HEK293 (cell line): ENCODE results near the gene RANBP10.

Experiments
- CTCF ChIA-PET: fragments of 350-600 bp; formaldehyde crosslinking; extraction: SDS; loops from one replicate; lab custom pipeline; 2021; ENCODE audit warnings: antibody characterized with exemption; lab: Yijun Ruan, JAX
- POLR2A ChIA-PET: fragments of 300-600 bp; formaldehyde crosslinking; extraction: SDS; loops from one replicate; lab custom pipeline; 2020; ENCODE audit warnings: antibody characterized with exemption, inconsistent platforms; lab: Yijun Ruan, JAX
- H3K27ac ChIP-seq: fragments of 200-500 bp; sonication (Bioruptor generic); 2 replicates; pipeline ENCODE4 v1.5.1; 2014; ENCODE audit warnings: low read depth, low read length, control low read depth, inconsistent platforms; ENCODE audit errors: extremely low read depth
- H3K36me3 ChIP-seq, 2 experiments: fragments of 200-500 bp in 1 of 2; sonication (Bioruptor generic) in 1 of 2; 1 replicate in 1 of 2; 2 replicates in 1 of 2; pipeline ENCODE4 v1.5.1; 2014 to 2017; ENCODE audit warnings: inconsistent platforms in 2 of 2, low read length in 2 of 2; ENCODE audit not compliant: control insufficient read depth in 2 of 2, insufficient read depth in 1 of 2
- H3K4me1 ChIP-seq: fragments of 200-500 bp; sonication (Bioruptor generic); 2 replicates; pipeline ENCODE4 v1.5.1; 2014; ENCODE audit warnings: mild to moderate bottlenecking, low read length, inconsistent platforms; ENCODE audit not compliant: control insufficient read depth, insufficient read depth
- H3K4me3 ChIP-seq: 2 replicates; pipeline ENCODE4 v1.5.1; 2011; ENCODE audit warnings: low read depth, mild to moderate bottlenecking, control low read depth, low read length, moderate library complexity
- H3K9me3 ChIP-seq: fragments of 200-500 bp; sonication (Bioruptor generic); 2 replicates; pipeline ENCODE4 v1.5.1; 2014; ENCODE audit warnings: low read depth, low read length, inconsistent platforms; ENCODE audit not compliant: control insufficient read depth, insufficient read depth
- EGR2 ChIP-seq: fragments of 450-650 bp; formaldehyde crosslinking; IDR thresholded peaks from 2 replicates; pipeline ENCODE4 v1.5.1; 2016; ENCODE audit warnings: low read depth, missing biosample characterization, missing genetic modification characterization
- ELK4 ChIP-seq: IDR thresholded peaks from 2 replicates; pipeline ENCODE4 v1.6.1; 2011; ENCODE audit warnings: mild to moderate bottlenecking, low read depth, low read length, borderline replicate concordance
- GLIS2 ChIP-seq: fragments of 450-650 bp; formaldehyde crosslinking; IDR thresholded peaks from 2 replicates; pipeline ENCODE4 v1.5.1; 2016; ENCODE audit warnings: missing biosample characterization, missing genetic modification characterization
- REST ChIP-seq: fragments of 450-650 bp; formaldehyde crosslinking; IDR thresholded peaks from 2 replicates; pipeline ENCODE4 v1.5.1; 2016; ENCODE audit warnings: missing biosample characterization, missing genetic modification characterization
- SCRT2 ChIP-seq: fragments of 450-650 bp; formaldehyde crosslinking; IDR thresholded peaks from 2 replicates; pipeline ENCODE4 v1.5.1; 2016; ENCODE audit warnings: missing biosample characterization, missing genetic modification characterization
- SP3 ChIP-seq: fragments of 450-650 bp; formaldehyde crosslinking; IDR thresholded peaks from 2 replicates; pipeline ENCODE4 v1.5.1; 2016; ENCODE audit warnings: missing biosample characterization, missing genetic modification characterization
- TRIM28 ChIP-seq: IDR thresholded peaks from 2 replicates; pipeline ENCODE4 v1.6.1; 2011; ENCODE audit warnings: low read length, control low read depth, borderline replicate concordance
- ZBTB7A ChIP-seq: fragments of 450-650 bp; formaldehyde crosslinking; IDR thresholded peaks from 2 replicates; pipeline ENCODE4 v1.5.1; 2016; ENCODE audit warnings: low read depth, missing biosample characterization, missing genetic modification characterization
- ZFHX2 ChIP-seq: fragments of 450-650 bp; formaldehyde crosslinking; conservative IDR thresholded peaks from 2 replicates; pipeline ENCODE4 v1.5.1; 2016; ENCODE audit warnings: missing biosample characterization, missing genetic modification characterization
- ZFP69B ChIP-seq: fragments of 450-650 bp; formaldehyde crosslinking; IDR thresholded peaks from 2 replicates; pipeline ENCODE4 v1.5.1; 2016; ENCODE audit warnings: missing biosample characterization, missing genetic modification characterization
- ZNF121 ChIP-seq: fragments of 450-650 bp; formaldehyde crosslinking; IDR thresholded peaks from 2 replicates; pipeline ENCODE4 v1.5.1; 2016; ENCODE audit warnings: missing biosample characterization, missing genetic modification characterization
- ZNF140 ChIP-seq: fragments of 450-650 bp; formaldehyde crosslinking; IDR thresholded peaks from 2 replicates; pipeline ENCODE4 v1.5.1; 2016; ENCODE audit warnings: missing biosample characterization, missing genetic modification characterization
- ZNF146 ChIP-seq: fragments of 450-650 bp; formaldehyde crosslinking; IDR thresholded peaks from 2 replicates; pipeline ENCODE4 v1.5.1; 2016; ENCODE audit warnings: missing biosample characterization, missing genetic modification characterization
- ZNF175 ChIP-seq: fragments of 450-650 bp; formaldehyde crosslinking; IDR thresholded peaks from 2 replicates; pipeline ENCODE4 v1.5.1; 2016; ENCODE audit warnings: missing biosample characterization, missing genetic modification characterization
- ZNF184 ChIP-seq: fragments of 450-650 bp; IDR thresholded peaks from 2 replicates; pipeline ENCODE4 v1.5.1; 2018; ENCODE audit warnings: missing biosample characterization, mild to moderate bottlenecking, missing genetic modification characterization
- ZNF221 ChIP-seq: fragments of 450-650 bp; formaldehyde crosslinking; IDR thresholded peaks from 2 replicates; pipeline ENCODE4 v1.5.1; 2017; ENCODE audit warnings: missing biosample characterization, missing genetic modification characterization, borderline replicate concordance
- ZNF239 ChIP-seq: fragments of 450-650 bp; formaldehyde crosslinking; IDR thresholded peaks from 2 replicates; pipeline ENCODE4 v1.5.1; 2016; ENCODE audit warnings: missing biosample characterization, missing genetic modification characterization
- ZNF274 ChIP-seq, 2 experiments: fragments of 200-500 bp in 1 of 2; fragments of 450-650 bp in 1 of 2; sonication (Bioruptor generic) in 1 of 2; formaldehyde crosslinking in 1 of 2; IDR thresholded peaks; 2 replicates each; pipeline versions ENCODE4 v1.5.1 to v1.6.1; 2014 to 2016; ENCODE audit warnings: borderline replicate concordance in 1 of 2, inconsistent platforms in 1 of 2, low read length in 1 of 2, missing biosample characterization in 1 of 2, missing genetic modification characterization in 1 of 2
- ZNF473 ChIP-seq: fragments of 450-650 bp; formaldehyde crosslinking; IDR thresholded peaks from 2 replicates; pipeline ENCODE4 v1.5.1; 2017; ENCODE audit warnings: missing biosample characterization, missing genetic modification characterization
- ZNF549 ChIP-seq: fragments of 450-650 bp; IDR thresholded peaks from 2 replicates; pipeline ENCODE4 v1.5.1; 2018; ENCODE audit warnings: missing biosample characterization, missing genetic modification characterization, mild to moderate bottlenecking, inconsistent platforms, moderate library complexity
- ZNF571 ChIP-seq: fragments of 450-650 bp; formaldehyde crosslinking; IDR thresholded peaks from 2 replicates; pipeline ENCODE4 v1.5.0; 2017; ENCODE audit warnings: missing biosample characterization, missing genetic modification characterization
- ZNF585B ChIP-seq: fragments of 450-650 bp; formaldehyde crosslinking; IDR thresholded peaks from 2 replicates; pipeline ENCODE4 v1.5.1; 2016; ENCODE audit warnings: missing biosample characterization, missing genetic modification characterization
- ZNF624 ChIP-seq: fragments of 450-650 bp; formaldehyde crosslinking; IDR thresholded peaks from 2 replicates; pipeline ENCODE4 v1.5.1; 2017; ENCODE audit warnings: missing biosample characterization, missing genetic modification characterization
- ZNF639 ChIP-seq: fragments of 450-650 bp; formaldehyde crosslinking; IDR thresholded peaks from 2 replicates; pipeline ENCODE4 v1.5.1; 2016; ENCODE audit warnings: missing biosample characterization, missing genetic modification characterization
- ZNF660 ChIP-seq: fragments of 450-650 bp; IDR thresholded peaks from 2 replicates; pipeline ENCODE4 v1.5.1; 2018; ENCODE audit warnings: missing biosample characterization, mild to moderate bottlenecking, missing genetic modification characterization
- ZNF701 ChIP-seq: fragments of 450-650 bp; formaldehyde crosslinking; IDR thresholded peaks from 2 replicates; pipeline ENCODE4 v1.5.1; 2016; ENCODE audit warnings: missing biosample characterization, missing genetic modification characterization
- ZNF76 ChIP-seq: fragments of 450-650 bp; formaldehyde crosslinking; IDR thresholded peaks from 2 replicates; pipeline ENCODE4; 2016; ENCODE audit warnings: low read depth, missing biosample characterization, missing genetic modification characterization, borderline replicate concordance
- ZNF792 ChIP-seq: fragments of 450-650 bp; formaldehyde crosslinking; IDR thresholded peaks from 2 replicates; pipeline ENCODE4 v1.5.1; 2016; ENCODE audit warnings: missing biosample characterization, missing genetic modification characterization
- ZNF843 ChIP-seq: fragments of 450-650 bp; formaldehyde crosslinking; IDR thresholded peaks from 2 replicates; pipeline ENCODE4 v1.5.1; 2016; ENCODE audit warnings: missing biosample characterization, missing genetic modification characterization
- TF ChIP-seq, protein P1 (sequence below): fragments of 450-650 bp; formaldehyde crosslinking; IDR thresholded peaks from 2 replicates; pipeline ENCODE4 v1.5.1; 2016; ENCODE audit warnings: missing biosample characterization, missing genetic modification characterization

Gene RANBP10

GRCh38 chr16:67741118-67741517 lies 65.2 kb downstream of the RANBP10 start:
- ChIA-PET CTCF (interaction anchor here (0.6 kb wide), 1 partner anchor 35 kb away, joined by 4 read pairs; no protein-coding TSS in a partner anchor), POLR2A (no interaction called here)
- Histone ChIP-seq H3K4me1 (no peaks in the 10 kb centered on the region), H3K9me3 (no peaks in the 10 kb centered on the region), H3K36me3 (peaks cover 0 to 40% of the 10 kb centered on the region in 2 experiments; a peak in 2 of 3 replicates), H3K4me3 (no peak overlapping the region), H3K27ac (no peak overlapping the region)
- TF ChIP-seq ZNF146 (tag by site-specific recombination): no peak
- TF ChIP-seq SP3 (tag by site-specific recombination): no peak
- TF ChIP-seq ZFP69B: no peak
- TF ChIP-seq TRIM28: no peak
- TF ChIP-seq ZNF221 (tag by site-specific recombination): no peak
- no peak for TF ChIP-seq ZNF624 (tag by site-specific recombination)
- TF ChIP-seq ZNF184 (tag by site-specific recombination): no peak
- TF ChIP-seq ZBTB7A (tag by site-specific recombination): no peak
- TF ChIP-seq SCRT2 (tag by site-specific recombination): no peak
- no peak for TF ChIP-seq ELK4
- TF ChIP-seq ZNF792 (tag by site-specific recombination): no peak
- no peak for TF ChIP-seq ZNF473 (tag by site-specific recombination)
- no peak for TF ChIP-seq REST (tag by site-specific recombination)
- TF ChIP-seq ZNF76 (tag by site-specific recombination): no peak
- TF ChIP-seq ZNF121: no peak
- TF ChIP-seq, protein P1, sequence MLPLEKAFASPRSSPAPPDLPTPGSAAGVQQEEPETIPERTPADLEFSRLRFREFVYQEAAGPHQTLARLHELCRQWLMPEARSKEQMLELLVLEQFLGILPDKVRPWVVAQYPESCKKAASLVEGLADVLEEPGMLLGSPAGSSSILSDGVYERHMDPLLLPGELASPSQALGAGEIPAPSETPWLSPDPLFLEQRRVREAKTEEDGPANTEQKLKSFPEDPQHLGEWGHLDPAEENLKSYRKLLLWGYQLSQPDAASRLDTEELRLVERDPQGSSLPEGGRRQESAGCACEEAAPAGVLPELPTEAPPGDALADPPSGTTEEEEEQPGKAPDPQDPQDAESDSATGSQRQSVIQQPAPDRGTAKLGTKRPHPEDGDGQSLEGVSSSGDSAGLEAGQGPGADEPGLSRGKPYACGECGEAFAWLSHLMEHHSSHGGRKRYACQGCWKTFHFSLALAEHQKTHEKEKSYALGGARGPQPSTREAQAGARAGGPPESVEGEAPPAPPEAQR (tag by site-specific recombination): no peak

DNA sequence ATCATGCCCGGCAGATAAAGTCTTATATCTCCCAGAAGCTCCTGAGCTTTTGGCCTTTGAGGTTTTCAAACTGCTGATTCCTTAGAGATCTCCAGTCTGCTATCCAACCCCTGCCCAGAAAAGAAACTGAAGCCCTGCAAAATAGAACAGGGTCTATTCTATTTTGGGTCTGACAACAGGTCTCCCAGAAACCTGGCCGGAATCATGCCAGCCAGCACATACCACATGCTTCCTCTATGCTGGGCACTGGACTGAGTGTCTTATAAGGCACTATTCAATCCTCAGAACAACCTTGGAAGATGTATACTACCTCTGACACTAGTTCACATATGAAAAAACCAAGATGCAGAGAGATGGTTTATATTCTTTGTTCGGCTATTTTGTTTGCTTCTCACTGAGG lies 66.0 kb downstream of the RANBP10 start:
- no peak overlapping the region for H3K27ac ChIP-seq
- POLR2A ChIA-PET: no interaction called here
- H3K4me3 ChIP-seq: no peak overlapping the region
- no peaks in the 10 kb centered on the region for H3K9me3 ChIP-seq
- peaks cover 0 to 40% of the 10 kb centered on the region in 2 experiments; a peak in 2 of 3 replicates for H3K36me3 ChIP-seq
- no peaks in the 10 kb centered on the region for H3K4me1 ChIP-seq
- CTCF ChIA-PET: interaction anchor here (0.6 to 0.7 kb wide), 2 partner anchors 38 to 706 kb away, joined by 4 read pairs; no protein-coding TSS in a partner anchor
- TF ChIP-seq ZNF639 (tag by site-specific recombination) (no peak), ZNF701 (tag by site-specific recombination) (no peak), ZNF140 (tag by site-specific recombination) (no peak), ZNF549 (tag by site-specific recombination) (no peak), ZFHX2 (tag by site-specific recombination) (no peak), ZNF843 (tag by site-specific recombination) (no peak), ZNF239 (tag by site-specific recombination) (no peak), ZNF585B (tag by site-specific recombination) (no peak), ZNF175 (tag by site-specific recombination) (no peak), ZNF660 (tag by site-specific recombination) (no peak), EGR2 (tag by site-specific recombination) (no peak), GLIS2 (tag by site-specific recombination) (no peak), ZNF274 (IDR thresholded peaks at IDR 0.05; ENCODE audit: low read length) (no peak), ZNF274 (tag by site-specific recombination; IDR thresholded peaks at IDR 0.05; ENCODE audit: borderline replicate concordance) (no peak), ZNF571 (tag by site-specific recombination) (no peak)
